Measurements from ENCODE around the gene CTXND1.
"Not testable (repeated sequence)": the region's sequence is repeated elsewhere in the genome, so short reads cannot be mapped to it uniquely, and the experiment has no call there.

CTXND1 gene

GRCh38 chr15:80159301-80159700 lies 92.7 kb downstream of the CTXND1 start:
- DNase-seq (ENCODE audit: low spot score): no peak

- no peak for DNase-seq (ENCODE audit: low spot score)
Measured at GRCh38 chr15:80157215-80157614, 94.8 kb downstream of the CTXND1 start.

- no peak for DNase-seq (ENCODE audit: low spot score)
Measured at GRCh38 chr15:80156176-80156720, 95.8 kb downstream of the CTXND1 start.

GRCh38 chr15:80155378-80156175 lies 96.4 kb downstream of the CTXND1 start:
- not testable (repeated sequence) for DNase-seq (ENCODE audit: low spot score)

- DNase-seq (ENCODE audit: low spot score): no peak
Measured at GRCh38 chr15:80155001-80155377, 97.0 kb downstream of the CTXND1 start.

- no peak for DNase-seq (ENCODE audit: low spot score)
Measured at GRCh38 chr15:80154336-80154735, 97.7 kb downstream of the CTXND1 start.

GRCh38 chr15:80153900-80154299 lies 98.1 kb downstream of the CTXND1 start:
- no peak for DNase-seq (ENCODE audit: low spot score)

GRCh38 chr15:80152896-80153876 lies 98.8 kb downstream of the CTXND1 start, which contains the start of gene FAH:
Gene FAH, plus strand, starts transcription at chr15:80152999. Its CDS starts 56 bp downstream, at chr15:80153055.
- DNase-seq (ENCODE audit: low spot score): no peak

GRCh38 chr15:80152180-80152895 lies 99.7 kb downstream of the CTXND1 start:
- peak; percentile 88 for DNase-seq (ENCODE audit: low spot score)

GRCh38 chr15:80151576-80151975 lies 100.4 kb downstream of the CTXND1 start:
- no peak for DNase-seq (ENCODE audit: low spot score)

GRCh38 chr15:80151148-80151547 lies 100.9 kb downstream of the CTXND1 start:
- DNase-seq (ENCODE audit: low spot score): no peak
